Panc1 (cell line): ENCODE results near the gene SLC37A4.

Source experiments
- POLR2AphosphoS5 ChIP-seq: IDR thresholded peaks from 2 replicates; pipeline ENCODE4 v1.6.1; 2012; ENCODE audit warnings: mild to moderate bottlenecking, low read depth, low read length, moderate library complexity
- TF ChIP-seq, protein P1 (sequence below): fragments of 450-650 bp; IDR thresholded peaks from 2 replicates; pipeline ENCODE4 v1.5.1; 2017; ENCODE audit warnings: mild to moderate bottlenecking
- TF ChIP-seq, protein P2 (sequence below), 2 experiments: IDR thresholded peaks; 2 replicates each; pipeline ENCODE4 v1.6.1; 2011 to 2012; ENCODE audit warnings: low read depth in 2 of 2, control low read depth in 1 of 2, low read length in 1 of 2, mild to moderate bottlenecking in 1 of 2, moderate library complexity in 1 of 2; ENCODE audit not compliant: insufficient read depth in 1 of 2

DNA sequence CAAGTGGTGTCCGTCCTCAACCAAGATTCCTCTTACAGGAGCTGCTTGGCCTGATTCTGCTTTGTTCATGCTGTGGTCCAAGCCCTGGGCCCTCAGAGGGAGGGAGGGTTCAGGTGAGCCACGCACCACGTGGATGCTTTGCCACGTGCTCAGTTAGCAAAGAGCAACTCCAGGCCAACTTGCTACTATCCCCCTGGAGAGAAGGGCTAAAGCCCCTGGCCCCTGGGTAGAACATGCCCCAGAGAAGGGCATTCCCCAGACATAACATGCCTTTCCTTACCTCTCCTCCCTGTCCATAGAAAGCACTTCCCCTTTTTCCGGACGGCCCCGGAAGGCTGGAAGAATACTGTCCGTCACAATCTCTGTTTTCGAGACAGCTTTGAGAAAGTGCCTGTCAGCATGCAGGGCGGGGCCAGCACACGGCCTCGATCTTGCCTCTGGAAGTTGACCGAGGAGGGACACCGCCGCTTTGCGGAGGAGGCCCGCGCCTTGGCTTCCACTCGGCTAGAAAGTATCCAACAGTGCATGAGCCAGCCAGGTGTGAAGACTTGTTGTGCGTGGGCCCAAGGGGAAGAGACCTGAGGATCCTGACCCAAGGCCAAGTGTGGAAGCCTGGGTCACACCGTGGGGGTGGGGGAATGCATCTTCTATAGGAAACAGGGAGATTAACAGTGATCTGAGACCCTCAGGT is 50.3 kb downstream of the SLC37A4 start:
- TF ChIP-seq, protein P1, sequence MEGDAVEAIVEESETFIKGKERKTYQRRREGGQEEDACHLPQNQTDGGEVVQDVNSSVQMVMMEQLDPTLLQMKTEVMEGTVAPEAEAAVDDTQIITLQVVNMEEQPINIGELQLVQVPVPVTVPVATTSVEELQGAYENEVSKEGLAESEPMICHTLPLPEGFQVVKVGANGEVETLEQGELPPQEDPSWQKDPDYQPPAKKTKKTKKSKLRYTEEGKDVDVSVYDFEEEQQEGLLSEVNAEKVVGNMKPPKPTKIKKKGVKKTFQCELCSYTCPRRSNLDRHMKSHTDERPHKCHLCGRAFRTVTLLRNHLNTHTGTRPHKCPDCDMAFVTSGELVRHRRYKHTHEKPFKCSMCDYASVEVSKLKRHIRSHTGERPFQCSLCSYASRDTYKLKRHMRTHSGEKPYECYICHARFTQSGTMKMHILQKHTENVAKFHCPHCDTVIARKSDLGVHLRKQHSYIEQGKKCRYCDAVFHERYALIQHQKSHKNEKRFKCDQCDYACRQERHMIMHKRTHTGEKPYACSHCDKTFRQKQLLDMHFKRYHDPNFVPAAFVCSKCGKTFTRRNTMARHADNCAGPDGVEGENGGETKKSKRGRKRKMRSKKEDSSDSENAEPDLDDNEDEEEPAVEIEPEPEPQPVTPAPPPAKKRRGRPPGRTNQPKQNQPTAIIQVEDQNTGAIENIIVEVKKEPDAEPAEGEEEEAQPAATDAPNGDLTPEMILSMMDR = no peak
- TF ChIP-seq, protein P2, sequence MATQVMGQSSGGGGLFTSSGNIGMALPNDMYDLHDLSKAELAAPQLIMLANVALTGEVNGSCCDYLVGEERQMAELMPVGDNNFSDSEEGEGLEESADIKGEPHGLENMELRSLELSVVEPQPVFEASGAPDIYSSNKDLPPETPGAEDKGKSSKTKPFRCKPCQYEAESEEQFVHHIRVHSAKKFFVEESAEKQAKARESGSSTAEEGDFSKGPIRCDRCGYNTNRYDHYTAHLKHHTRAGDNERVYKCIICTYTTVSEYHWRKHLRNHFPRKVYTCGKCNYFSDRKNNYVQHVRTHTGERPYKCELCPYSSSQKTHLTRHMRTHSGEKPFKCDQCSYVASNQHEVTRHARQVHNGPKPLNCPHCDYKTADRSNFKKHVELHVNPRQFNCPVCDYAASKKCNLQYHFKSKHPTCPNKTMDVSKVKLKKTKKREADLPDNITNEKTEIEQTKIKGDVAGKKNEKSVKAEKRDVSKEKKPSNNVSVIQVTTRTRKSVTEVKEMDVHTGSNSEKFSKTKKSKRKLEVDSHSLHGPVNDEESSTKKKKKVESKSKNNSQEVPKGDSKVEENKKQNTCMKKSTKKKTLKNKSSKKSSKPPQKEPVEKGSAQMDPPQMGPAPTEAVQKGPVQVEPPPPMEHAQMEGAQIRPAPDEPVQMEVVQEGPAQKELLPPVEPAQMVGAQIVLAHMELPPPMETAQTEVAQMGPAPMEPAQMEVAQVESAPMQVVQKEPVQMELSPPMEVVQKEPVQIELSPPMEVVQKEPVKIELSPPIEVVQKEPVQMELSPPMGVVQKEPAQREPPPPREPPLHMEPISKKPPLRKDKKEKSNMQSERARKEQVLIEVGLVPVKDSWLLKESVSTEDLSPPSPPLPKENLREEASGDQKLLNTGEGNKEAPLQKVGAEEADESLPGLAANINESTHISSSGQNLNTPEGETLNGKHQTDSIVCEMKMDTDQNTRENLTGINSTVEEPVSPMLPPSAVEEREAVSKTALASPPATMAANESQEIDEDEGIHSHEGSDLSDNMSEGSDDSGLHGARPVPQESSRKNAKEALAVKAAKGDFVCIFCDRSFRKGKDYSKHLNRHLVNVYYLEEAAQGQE (IDR thresholded peaks at IDR 0.05; ENCODE audit: insufficient read depth in 1 of 2, low read depth in 2 of 2, low read length in 1 of 2) = no peak
- TF ChIP-seq POLR2AphosphoS5 = no peak
